HepG2 (cell line): ENCODE results near the gene TNFSF9. TPM values are rescaled to one million over a fixed set of nuclear protein-coding genes. Genes with fewer than 3 reads are reported as not detected.
A peak's percentile ranks its signal among the peaks of the same experiment; 100 is the strongest.

Experiments used
- ETV5 ChIP-seq: IDR thresholded peaks from 2 replicates; pipeline ENCODE4 v1.6.1; 2018; ENCODE audit warnings: missing biosample characterization, missing genetic modification reagents, inconsistent platforms, borderline replicate concordance
- GABPA ChIP-seq, 2 experiments: IDR thresholded peaks; 2 replicates each; pipeline ENCODE4 v1.6.1; 2011 to 2016; ENCODE audit warnings: low read depth in 2 of 2, low read length in 1 of 2, missing biosample characterization in 1 of 2, missing genetic modification characterization in 1 of 2
- IKZF5 ChIP-seq: IDR thresholded peaks from 2 replicates; pipeline ENCODE4 v1.6.1; 2018; ENCODE audit warnings: missing genetic modification reagents, mild to moderate bottlenecking, missing compliant biosample characterization
- KDM3A ChIP-seq: IDR thresholded peaks from 2 replicates; pipeline ENCODE4 v1.6.1; 2018; ENCODE audit warnings: low read depth, missing compliant biosample characterization
- MED13 ChIP-seq: sonication (generic); formaldehyde crosslinking; IDR thresholded peaks from 2 replicates; pipeline ENCODE4 v1.5.0; 2020; ENCODE audit warnings: missing genetic modification reagents
- MIXL1 ChIP-seq: IDR thresholded peaks from 2 replicates; pipeline ENCODE4 v1.6.1; 2016
- MLLT10 ChIP-seq: sonication (generic); formaldehyde crosslinking; IDR thresholded peaks from 2 replicates; pipeline ENCODE4 v1.4.0; 2020; ENCODE audit warnings: missing genetic modification reagents
- NFE2L1 ChIP-seq: sonication (generic); formaldehyde crosslinking; IDR thresholded peaks from 2 replicates; pipeline ENCODE4 v1.4.0; 2020; ENCODE audit warnings: missing genetic modification reagents, mild to moderate bottlenecking, borderline replicate concordance
- NR2F6 ChIP-seq, 2 experiments: IDR thresholded peaks; 2 replicates each; pipeline ENCODE4 v1.6.1; 2016; ENCODE audit warnings: antibody characterized with exemption in 1 of 2, mild to moderate bottlenecking in 1 of 2
- PCBP1 ChIP-seq: fragments of 200-400 bp; formaldehyde crosslinking; IDR thresholded peaks from 2 replicates; pipeline ENCODE4 v1.6.1; 2017; ENCODE audit warnings: mild to moderate bottlenecking, low read depth, low read length, borderline replicate concordance
- SMAD3 ChIP-seq: sonication (generic); formaldehyde crosslinking; IDR thresholded peaks from 2 replicates; pipeline ENCODE4 v1.4.0; 2020; ENCODE audit warnings: missing genetic modification reagents
- SOX6 ChIP-seq, 2 experiments: fragments of 450-650 bp in 1 of 2; sonication (generic) in 1 of 2; formaldehyde crosslinking in 1 of 2; IDR thresholded peaks; 2 replicates each; pipeline versions ENCODE4 v1.4.0 to v1.6.1; 2017 to 2020; ENCODE audit warnings: antibody characterized with exemption in 1 of 2, mild to moderate bottlenecking in 1 of 2, missing genetic modification reagents in 1 of 2
- SP140L ChIP-seq: sonication (generic); formaldehyde crosslinking; IDR thresholded peaks from 2 replicates; pipeline ENCODE4 v1.4.0; 2020; ENCODE audit warnings: missing genetic modification reagents, borderline replicate concordance
- TAF15 ChIP-seq: fragments of 200-400 bp; formaldehyde crosslinking; IDR thresholded peaks from one replicate; pipeline ENCODE4 v1.6.1; 2018; ENCODE audit warnings: mild to moderate bottlenecking, low read depth, low read length; ENCODE audit not compliant: poor library complexity, severe bottlenecking
- ZFP36L2 ChIP-seq: sonication (generic); formaldehyde crosslinking; IDR thresholded peaks from 2 replicates; pipeline ENCODE4 v1.4.0; 2020; ENCODE audit warnings: missing genetic modification reagents
- ZNF160 ChIP-seq: sonication (generic); formaldehyde crosslinking; IDR thresholded peaks from 2 replicates; pipeline ENCODE4 v1.8.0; 2022; ENCODE audit warnings: mild to moderate bottlenecking, inconsistent platforms, missing genetic modification reagents
- ZNF460 ChIP-seq: sonication (generic); formaldehyde crosslinking; IDR thresholded peaks from 2 replicates; pipeline ENCODE4 v1.5.1; 2020; ENCODE audit warnings: missing genetic modification reagents, mild to moderate bottlenecking, borderline replicate concordance
- ZNF580 ChIP-seq: IDR thresholded peaks from 2 replicates; pipeline ENCODE4 v1.6.1; 2016; ENCODE audit warnings: low read depth, borderline replicate concordance
- ZNF83 ChIP-seq: sonication (generic); formaldehyde crosslinking; IDR thresholded peaks from 2 replicates; pipeline ENCODE4 v1.4.0; 2020; ENCODE audit warnings: missing genetic modification reagents, mild to moderate bottlenecking, borderline replicate concordance
- ZSCAN12 ChIP-seq: sonication (generic); formaldehyde crosslinking; IDR thresholded peaks from 2 replicates; pipeline ENCODE4 v1.9.0; 2021; ENCODE audit warnings: mild to moderate bottlenecking, missing genetic modification reagents
- ZSCAN31 ChIP-seq: sonication (generic); formaldehyde crosslinking; IDR thresholded peaks from 2 replicates; pipeline ENCODE4 v1.5.0; 2020; ENCODE audit warnings: low read depth, mild to moderate bottlenecking, missing genetic modification reagents
- ZSCAN9 ChIP-seq: IDR thresholded peaks from 2 replicates; pipeline ENCODE4 v1.6.1; 2016; ENCODE audit warnings: borderline replicate concordance
- polyA plus RNA-seq, 8 experiments: library from polyadenylated mRNA; depleted of rRNA in 3 of 8; stranded (reverse) in 7 of 8; unstranded in 1 of 8; fragments of >200 nt; fragmentation: Illumina TruSeq in 4 of 8; extraction: Trizol in 4 of 8; gene quantifications; 2 replicates each; pipeline versions ENCODE4 v1.2.1 to v1.2.3, GENCODE V29; 2011 to 2016; ENCODE audit warnings: low read depth in 4 of 8, missing spikeins in 1 of 8, mixed read lengths in 1 of 8; ENCODE audit not compliant: insufficient read depth in 1 of 8
- total RNA-seq, 5 experiments: library from RNA; depleted of rRNA; stranded (reverse); fragments of >200 nt; fragmentation: Illumina TruSeq; extraction: Trizol; gene quantifications; 2 replicates each; pipeline ENCODE4 v1.2.3, GENCODE V29; 2016; ENCODE audit warnings: low read depth in 1 of 5
- TF ChIP-seq, protein P1 (sequence below): sonication (generic); formaldehyde crosslinking; IDR thresholded peaks from 2 replicates; pipeline ENCODE4 v1.4.0; 2020; ENCODE audit warnings: missing genetic modification reagents
- TF ChIP-seq, protein P2 (sequence below), 2 experiments: sonication (generic) in 1 of 2; formaldehyde crosslinking in 1 of 2; IDR thresholded peaks; 2 replicates each; pipeline versions ENCODE4 v1.5.1 to v1.6.1; 2011 to 2020; ENCODE audit warnings: borderline replicate concordance in 1 of 2, low read depth in 1 of 2, low read length in 1 of 2, mild to moderate bottlenecking in 1 of 2, missing genetic modification reagents in 1 of 2, moderate library complexity in 1 of 2

Gene TNFSF9
- total and polyA plus RNA-seq, 2 of the 13 experiments (the other 11 are each of a cell fraction or from before 2014, with no cell fraction given) = 1.0 to 1.8 TPM

- TF ChIP-seq, protein P1, sequence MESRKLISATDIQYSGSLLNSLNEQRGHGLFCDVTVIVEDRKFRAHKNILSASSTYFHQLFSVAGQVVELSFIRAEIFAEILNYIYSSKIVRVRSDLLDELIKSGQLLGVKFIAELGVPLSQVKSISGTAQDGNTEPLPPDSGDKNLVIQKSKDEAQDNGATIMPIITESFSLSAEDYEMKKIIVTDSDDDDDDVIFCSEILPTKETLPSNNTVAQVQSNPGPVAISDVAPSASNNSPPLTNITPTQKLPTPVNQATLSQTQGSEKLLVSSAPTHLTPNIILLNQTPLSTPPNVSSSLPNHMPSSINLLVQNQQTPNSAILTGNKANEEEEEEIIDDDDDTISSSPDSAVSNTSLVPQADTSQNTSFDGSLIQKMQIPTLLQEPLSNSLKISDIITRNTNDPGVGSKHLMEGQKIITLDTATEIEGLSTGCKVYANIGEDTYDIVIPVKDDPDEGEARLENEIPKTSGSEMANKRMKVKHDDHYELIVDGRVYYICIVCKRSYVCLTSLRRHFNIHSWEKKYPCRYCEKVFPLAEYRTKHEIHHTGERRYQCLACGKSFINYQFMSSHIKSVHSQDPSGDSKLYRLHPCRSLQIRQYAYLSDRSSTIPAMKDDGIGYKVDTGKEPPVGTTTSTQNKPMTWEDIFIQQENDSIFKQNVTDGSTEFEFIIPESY = peak; percentile 29; the same call in 1 of the 2 replicates
- TF ChIP-seq SMAD3 (CRISPR knock-in tag) = peak; percentile 73
- no peak for TF ChIP-seq ZSCAN31
- TF ChIP-seq MED13 (CRISPR knock-in tag) = no peak
- no peak for TF ChIP-seq TAF15
- no peak for TF ChIP-seq ZSCAN9 (CRISPR knock-in tag)
- no peak for TF ChIP-seq GABPA (IDR thresholded peaks at IDR 0.05; ENCODE audit: low read depth, low read length)
- TF ChIP-seq GABPA (CRISPR knock-in tag; IDR thresholded peaks at IDR 0.05; ENCODE audit: low read depth) = peak; percentile 17; the same call in 1 of the 2 replicates
- TF ChIP-seq ETV5 (CRISPR knock-in tag) = peak; percentile 26; the same call in 1 of the 2 replicates
- no peak for TF ChIP-seq ZNF83 (CRISPR knock-in tag)
- TF ChIP-seq SOX6 (IDR thresholded peaks at IDR 0.05) = no peak
- TF ChIP-seq SOX6 (CRISPR knock-in tag; IDR thresholded peaks at IDR 0.05) = peak; percentile 78
- TF ChIP-seq ZSCAN12 (CRISPR knock-in tag) = no peak
- TF ChIP-seq PCBP1 = no peak
- TF ChIP-seq ZNF460 (CRISPR knock-in tag) = no peak
- TF ChIP-seq MIXL1 (CRISPR knock-in tag) = no peak
- no peak for TF ChIP-seq ZNF160
- no peak for TF ChIP-seq ZFP36L2 (CRISPR knock-in tag)
- TF ChIP-seq KDM3A (CRISPR knock-in tag) = no peak
- no peak for TF ChIP-seq MLLT10 (CRISPR knock-in tag)
- TF ChIP-seq ZNF580 (CRISPR knock-in tag) = no peak
- no peak for TF ChIP-seq SP140L (CRISPR knock-in tag)
- peak; percentile 54; the same call in 1 of the 2 replicates for TF ChIP-seq IKZF5
- TF ChIP-seq NR2F6 (IDR thresholded peaks at IDR 0.05) = peak; percentile 73
- TF ChIP-seq NR2F6 (CRISPR knock-in tag; IDR thresholded peaks at IDR 0.05) = peak; percentile 94
- TF ChIP-seq NFE2L1 (CRISPR knock-in tag) = no peak
- TF ChIP-seq, protein P2, sequence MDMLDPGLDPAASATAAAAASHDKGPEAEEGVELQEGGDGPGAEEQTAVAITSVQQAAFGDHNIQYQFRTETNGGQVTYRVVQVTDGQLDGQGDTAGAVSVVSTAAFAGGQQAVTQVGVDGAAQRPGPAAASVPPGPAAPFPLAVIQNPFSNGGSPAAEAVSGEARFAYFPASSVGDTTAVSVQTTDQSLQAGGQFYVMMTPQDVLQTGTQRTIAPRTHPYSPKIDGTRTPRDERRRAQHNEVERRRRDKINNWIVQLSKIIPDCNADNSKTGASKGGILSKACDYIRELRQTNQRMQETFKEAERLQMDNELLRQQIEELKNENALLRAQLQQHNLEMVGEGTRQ (IDR thresholded peaks at IDR 0.05; ENCODE audit: low read depth, low read length) = peak; percentile 89
- TF ChIP-seq, protein P2 (CRISPR knock-in tag; IDR thresholded peaks at IDR 0.05; ENCODE audit: borderline replicate concordance) = peak; percentile 68; the same call in 1 of the 2 replicates
Measured at GRCh38 chr19:6509118-6509971, 21.5 kb upstream of the TNFSF9 start (continued).
